Liver (tissue), 9 donors: ENCODE results near the gene MTMR1. TPM values are rescaled to one million over a fixed set of nuclear protein-coding genes. Genes with fewer than 3 reads are reported as not detected.

Source experiments
- DNase-seq: peaks from one replicate; pipeline ENCODE4 v3.0.0-alpha.2; 2017; ENCODE audit warnings: low spot score
- H3K27ac ChIP-seq, 2 donors: one replicate each; pipeline ENCODE4 v1.7.0; 2013; ENCODE audit warnings: inconsistent platforms in 2 of 2, low read length in 2 of 2, control low read depth in 1 of 2, low read depth in 1 of 2, mild to moderate bottlenecking in 1 of 2
- H3K27me3 ChIP-seq, 4 donors: one replicate each; pipeline versions ENCODE4 v1.6.1 to v1.7.0; 2013; ENCODE audit warnings: low read length in 3 of 4, inconsistent platforms in 1 of 4, mild to moderate bottlenecking in 1 of 4, moderate library complexity in 1 of 4; ENCODE audit not compliant: control insufficient read depth in 4 of 4, insufficient read depth in 4 of 4
- H3K36me3 ChIP-seq, 4 donors: one replicate each; pipeline versions ENCODE4 v1.6.1 to v1.7.0; 2013; ENCODE audit warnings: low read length in 3 of 4, mild to moderate bottlenecking in 3 of 4, low read depth in 1 of 4, moderate library complexity in 1 of 4; ENCODE audit not compliant: control insufficient read depth in 4 of 4, insufficient read depth in 3 of 4
- H3K4me1 ChIP-seq, 4 donors: one replicate each; pipeline versions ENCODE4 v1.6.1 to v1.7.0; 2013; ENCODE audit warnings: low read length in 3 of 4, mild to moderate bottlenecking in 3 of 4, moderate library complexity in 1 of 4; ENCODE audit not compliant: control insufficient read depth in 4 of 4, insufficient read depth in 4 of 4
- H3K4me3 ChIP-seq, 3 donors: one replicate each; pipeline versions ENCODE4 v1.6.1 to v1.7.0; 2013; ENCODE audit warnings: low read length in 3 of 3, control low read depth in 1 of 3, low read depth in 1 of 3, mild to moderate bottlenecking in 1 of 3
- H3K9ac ChIP-seq, 2 donors: one replicate each; pipeline ENCODE4 v1.7.0; 2013; ENCODE audit warnings: low read length in 2 of 2, mild to moderate bottlenecking in 2 of 2, moderate library complexity in 2 of 2, control low read depth in 1 of 2, low read depth in 1 of 2
- H3K9me3 ChIP-seq, 4 donors: one replicate each; pipeline versions ENCODE4 v1.6.1 to v1.7.0; 2013; ENCODE audit warnings: low read length in 3 of 4; ENCODE audit not compliant: control insufficient read depth in 4 of 4
- ATF3 ChIP-seq: IDR thresholded peaks from 2 replicates; pipeline ENCODE4 v1.6.1; 2016; ENCODE audit warnings: antibody characterized with exemption
- CTCF ChIP-seq: fragments of 150-350 bp; IDR thresholded peaks from 2 replicates; pipeline ENCODE4 v1.5.1; 2017; ENCODE audit warnings: improper control_type of control experiment, low read depth, low read length; ENCODE audit not compliant: missing input control
- EGR1 ChIP-seq, 2 donors: IDR thresholded peaks; 2 replicates each; pipeline ENCODE4 v1.6.1; 2016 to 2018; ENCODE audit warnings: antibody characterized with exemption in 2 of 2, low read depth in 2 of 2
- FOXA1 ChIP-seq: IDR thresholded peaks from 2 replicates; pipeline ENCODE4 v1.6.1; 2016; ENCODE audit warnings: antibody characterized with exemption
- FOXA2 ChIP-seq: IDR thresholded peaks from 2 replicates; pipeline ENCODE4 v1.6.1; 2016; ENCODE audit warnings: antibody characterized with exemption
- GABPA ChIP-seq, 2 donors: IDR thresholded peaks in 1 of 2; conservative IDR thresholded peaks in 1 of 2; 2 replicates each; pipeline ENCODE4 v1.6.1; 2016; ENCODE audit warnings: antibody characterized with exemption in 2 of 2, mild to moderate bottlenecking in 1 of 2, moderate library complexity in 1 of 2
- HNF4A ChIP-seq, 2 donors: conservative IDR thresholded peaks; 2 replicates each; pipeline ENCODE4 v1.6.1; 2016; ENCODE audit warnings: antibody characterized with exemption in 2 of 2, mild to moderate bottlenecking in 2 of 2
- HNF4G ChIP-seq: IDR thresholded peaks from 2 replicates; pipeline ENCODE4 v1.6.1; 2016; ENCODE audit warnings: antibody characterized with exemption
- JUND ChIP-seq, 2 donors: IDR thresholded peaks; 2 replicates each; pipeline ENCODE4 v1.6.1; 2016; ENCODE audit warnings: antibody characterized with exemption in 2 of 2
- MAX ChIP-seq: IDR thresholded peaks from 2 replicates; pipeline ENCODE4 v1.6.1; 2016; ENCODE audit warnings: antibody characterized with exemption
- NR2F2 ChIP-seq: IDR thresholded peaks from 2 replicates; pipeline ENCODE4 v1.6.1; 2016; ENCODE audit warnings: antibody characterized with exemption
- RAD21 ChIP-seq, 2 donors: IDR thresholded peaks; 2 replicates each; pipeline ENCODE4 v1.6.1; 2016; ENCODE audit warnings: antibody characterized with exemption in 2 of 2, mild to moderate bottlenecking in 2 of 2
- REST ChIP-seq: IDR thresholded peaks from 2 replicates; pipeline ENCODE4 v1.6.1; 2016; ENCODE audit warnings: antibody characterized with exemption, mild to moderate bottlenecking
- RXRA ChIP-seq, 2 donors: IDR thresholded peaks; 2 replicates each; pipeline ENCODE4 v1.6.1; 2017 to 2018; ENCODE audit warnings: antibody characterized with exemption in 2 of 2, mild to moderate bottlenecking in 1 of 2
- SP1 ChIP-seq: IDR thresholded peaks from 2 replicates; pipeline ENCODE4 v1.6.1; 2018; ENCODE audit warnings: antibody characterized with exemption, mild to moderate bottlenecking
- TAF1 ChIP-seq: conservative IDR thresholded peaks from 2 replicates; pipeline ENCODE4 v1.6.1; 2016; ENCODE audit warnings: antibody characterized with exemption, mild to moderate bottlenecking
- YY1 ChIP-seq: IDR thresholded peaks from 2 replicates; pipeline ENCODE4 v1.6.1; 2016; ENCODE audit warnings: antibody characterized with exemption, mild to moderate bottlenecking
- ZBTB33 ChIP-seq: IDR thresholded peaks from 2 replicates; pipeline ENCODE4 v1.6.1; 2016; ENCODE audit warnings: antibody characterized with exemption
- WGBS: extraction: QIAGEN DNeasy Blood & Tissue Kit; methylation state at CpG from one replicate; pipeline ENCODE4 v1.1.7; 2013; 5-methylcytosine and 5-hydroxymethylcytosine counted together
- polyA plus RNA-seq, 2 donors: library from polyadenylated mRNA; stranded (reverse) in 1 of 2; unstranded in 1 of 2; fragments of 200-250 nt in 1 of 2; fragments of >200 nt in 1 of 2; fragmentation: Nextera tagmentation in 1 of 2; extraction: Ambion mirVana in 1 of 2; gene quantifications; one replicate each; pipeline versions ENCODE4 v1.2.1 to v1.2.3, GENCODE V29; 2013 to 2015
- total RNA-seq, 2 donors: library from RNA; depleted of rRNA; stranded (reverse); fragments of >200 nt; gene quantifications; one replicate each; pipeline ENCODE4 v1.2.3, GENCODE V29; 2014
- donor health status: healthy.
- donor health status: healthy.
- donor health status: healthy.
- donor health status: healthy.
- donor health status: healthy.

Gene MTMR1
- total and polyA plus RNA-seq, 4 donors: 2.5 to 13.4 (median 7.8) TPM

- Histone ChIP-seq H3K4me1 (no peaks in the 10 kb centered on the region), H3K9ac (no peak overlapping the region), H3K4me3 (no peak overlapping the region), H3K9me3 (no peaks in the 10 kb centered on the region), H3K27me3 (no peaks in the 10 kb centered on the region), H3K36me3 (peaks cover 0 to 3% (median 1%) of the 10 kb centered on the region in 4 donors), H3K27ac (no peak overlapping the region)
- DNase-seq: no peak
- TF ChIP-seq HNF4A (conservative IDR thresholded peaks at IDR 0.05): no peak
- WGBS: 92% methylated on average over 13 of the region's 13 CpGs
Measured at GRCh38 chrX:150763303-150763797, 70.2 kb downstream of the MTMR1 start.

- H3K9me3 ChIP-seq: no peaks in the 10 kb centered on the region
- no peaks in the 10 kb centered on the region for H3K4me1 ChIP-seq
- WGBS: 92% methylated on average over 9 of the region's 9 CpGs
- H3K36me3 ChIP-seq: peaks cover 0 to 3% (median 1%) of the 10 kb centered on the region in 4 donors
- no peak overlapping the region for H3K4me3 ChIP-seq
- DNase-seq: no peak
- H3K9ac ChIP-seq: no peak overlapping the region
- no peak for TF ChIP-seq MAX
- TF ChIP-seq EGR1 (IDR thresholded peaks at IDR 0.05; ENCODE audit: low read depth in 2 of 2): no peak
- no peak for TF ChIP-seq JUND (IDR thresholded peaks at IDR 0.05)
- TF ChIP-seq HNF4G: no peak
- no peak for TF ChIP-seq HNF4A (conservative IDR thresholded peaks at IDR 0.05)
- TF ChIP-seq YY1: no peak
- no peak for TF ChIP-seq RXRA (IDR thresholded peaks at IDR 0.05)
- TF ChIP-seq NR2F2: no peak
- TF ChIP-seq ATF3: no peak
- no peak for TF ChIP-seq GABPA (IDR thresholded peaks at IDR 0.05 in 1 of 2, conservative IDR thresholded peaks at IDR 0.05 in 1 of 2)
- no peak for TF ChIP-seq TAF1
- no peak for TF ChIP-seq CTCF
- no peak for TF ChIP-seq SP1
- no peak for TF ChIP-seq RAD21 (IDR thresholded peaks at IDR 0.05)
- TF ChIP-seq REST: no peak
- TF ChIP-seq ZBTB33: no peak
- no peak for TF ChIP-seq FOXA1
- TF ChIP-seq FOXA2: no peak
- no peak overlapping the region for H3K27ac ChIP-seq
- H3K27me3 ChIP-seq: no peaks in the 10 kb centered on the region
Measured at GRCh38 chrX:150763810-150764209, 70.6 kb downstream of the MTMR1 start.
